Cardiac fibroblast (primary cell): ENCODE data around the gene TRIP12.

Experiments used
- DNase-seq, 2 donors: peaks; one replicate each; pipeline versions ENCODE4 v3.0.0 to v3.0.0-alpha.2; 2010; ENCODE audit warnings: low read depth in 2 of 2
- H3K4me3 ChIP-seq, 2 donors: replicated peaks in 1 of 2; 1 replicate in 1 of 2; 2 replicates in 1 of 2; pipeline ENCODE4 v1.5.1; 2011; ENCODE audit warnings: low read depth in 2 of 2, low read length in 2 of 2, mild to moderate bottlenecking in 2 of 2, moderate library complexity in 1 of 2
- CTCF ChIP-seq: IDR thresholded peaks from one replicate; pipeline ENCODE4 v1.5.1; 2011; ENCODE audit warnings: low read depth, mild to moderate bottlenecking, low read length, inconsistent platforms

Gene TRIP12

GRCh38 chr2:229921101-229921891 is 513 bp downstream of the TRIP12 start:
- H3K4me3 ChIP-seq, result peak overlapping the region; percentile 74 to 92
- peak; percentile 45 to 52 for DNase-seq
- no peak for TF ChIP-seq CTCF

GRCh38 chr2:229920011-229920641 is 1.7 kb downstream of the TRIP12 start:
- no peak for TF ChIP-seq CTCF
- peak overlapping the region; percentile 74 to 92 for H3K4me3 ChIP-seq
- DNase-seq, result peak in 1 of 2 donors; percentile 32

- DNase-seq, result no peak
- no peak overlapping the region for H3K4me3 ChIP-seq
- no peak for TF ChIP-seq CTCF
Observed at GRCh38 chr2:229917793-229918192, 4.0 kb downstream of the TRIP12 start.

GRCh38 chr2:229914171-229914570 is 7.6 kb downstream of the TRIP12 start:
- peak in 1 of 2 donors; percentile 32 for DNase-seq
- H3K4me3 ChIP-seq, result no peak overlapping the region
- TF ChIP-seq CTCF, result no peak

GRCh38 chr2:229910832-229911412 is 10.9 kb downstream of the TRIP12 start:
- no peak for TF ChIP-seq CTCF
- no peak overlapping the region for H3K4me3 ChIP-seq
- peak; percentile 38 for DNase-seq

- DNase-seq, result no peak
- TF ChIP-seq CTCF, result no peak
- H3K4me3 ChIP-seq, result no peak overlapping the region
Observed at GRCh38 chr2:229910147-229910831, 11.5 kb downstream of the TRIP12 start.
